Stimulated activated CD4-positive, alpha-beta T cell treated with anti-CD3 and anti-CD28 coated beads, Interleukin-4, amount 100 ng/mL, for 24 hours (primary cell): Measurements from ENCODE around the gene TRIM65.
A peak's percentile ranks its signal among the peaks of the same experiment; 100 is the strongest.
"Not testable (repeated sequence)": the region's sequence is repeated elsewhere in the genome, so short reads cannot be mapped to it uniquely, and the experiment has no call there.

Experiments used
- DNase-seq: peaks from one replicate; pipeline ENCODE4 v3.0.0-alpha.2; 2020

TRIM65 gene

GRCh38 chr17:75875182-75875939, 21.4 kb downstream of the TRIM65 start:
- no peak for DNase-seq

- no peak for DNase-seq
Observed at GRCh38 chr17:75874323-75875181, 22.2 kb downstream of the TRIM65 start.

- no peak for DNase-seq
Observed at GRCh38 chr17:75873587-75874322, 23.0 kb downstream of the TRIM65 start.

- peak; percentile 44 for DNase-seq
Observed at GRCh38 chr17:75872434-75873351, 24.1 kb downstream of the TRIM65 start.

GRCh38 chr17:75870228-75870627, 26.5 kb downstream of the TRIM65 start:
- DNase-seq = not testable (repeated sequence)

- no peak for DNase-seq
Observed at GRCh38 chr17:75869282-75870141, 27.2 kb downstream of the TRIM65 start.

- not testable (repeated sequence) for DNase-seq
Observed at GRCh38 chr17:75868730-75869281, 27.9 kb downstream of the TRIM65 start.

GRCh38 chr17:75865404-75866188, 31.2 kb downstream of the TRIM65 start:
- not testable (repeated sequence) for DNase-seq

- not testable (repeated sequence) for DNase-seq
Observed at GRCh38 chr17:75864887-75865286, 31.9 kb downstream of the TRIM65 start.

- peak; percentile 37 for DNase-seq
Observed at GRCh38 chr17:75864448-75864871, 32.3 kb downstream of the TRIM65 start.

- no peak for DNase-seq
Observed at GRCh38 chr17:75861927-75862317, 34.8 kb downstream of the TRIM65 start.

- DNase-seq = not testable (repeated sequence)
Observed at GRCh38 chr17:75859358-75859757, 37.4 kb downstream of the TRIM65 start.

GRCh38 chr17:75856062-75856756, 40.5 kb downstream of the TRIM65 start:
- DNase-seq = no peak

- DNase-seq = peak; percentile 99
Observed at GRCh38 chr17:75855310-75856061, 41.3 kb downstream of the TRIM65 start, which contains the start of gene WBP2. WBP2 (minus strand) TSS chr17:75855335; CDS start chr17:75855297, 38 bp downstream.

- DNase-seq = no peak
Observed at GRCh38 chr17:75854881-75855309, 41.9 kb downstream of the TRIM65 start.

- no peak for DNase-seq
Observed at GRCh38 chr17:75854101-75854748, 42.5 kb downstream of the TRIM65 start.

GRCh38 chr17:75853433-75853832, 43.3 kb downstream of the TRIM65 start:
- no peak for DNase-seq

- not testable (repeated sequence) for DNase-seq
Observed at GRCh38 chr17:75851693-75851991, 45.1 kb downstream of the TRIM65 start.
